Endothelial cell of umbilical vein (primary cell): ENCODE data around the gene ABCA7. TPM values are rescaled to one million over a fixed set of nuclear protein-coding genes. Genes with fewer than 3 reads are reported as not detected.

Source experiments
- BruUV-seq: library from RNA; stranded (reverse); fragments of 400-500 nt; replicated peaks from 2 replicates; lab custom pipeline; 2021; lab: Mats Ljungman, UMichigan
- CTCF ChIA-PET: fragments of 300-600, 350-600 bp; sonication (Branson Sonifier 250); formaldehyde crosslinking; loops from one replicate; lab custom pipeline; 2021; ENCODE audit warnings: antibody characterized with exemption, inconsistent platforms; lab: Charles Lee
- POLR2A ChIA-PET: fragments of 300-600, 350-600 bp; sonication (Branson Sonifier 250); formaldehyde crosslinking; loops from one replicate; lab custom pipeline; 2021; ENCODE audit warnings: antibody characterized with exemption, inconsistent platforms; lab: Charles Lee
- DNase-seq: peaks from one replicate; pipeline ENCODE4 v3.0.0-alpha.2; 2011; ENCODE audit warnings: low read depth, low spot score
- FAIRE-seq: peaks from 2 replicates; lab custom pipeline; 2011; peaks lifted over from hg19 to GRCh38; lab: Jason Lieb, UNC
- H2AFZ ChIP-seq: 2 replicates; pipeline ENCODE4 v1.6.0; 2012; ENCODE audit warnings: low read depth, low read length, control low read depth, inconsistent platforms
- H3K27ac ChIP-seq: 2 replicates; pipeline ENCODE4 v1.5.1; 2011; ENCODE audit warnings: low read depth, mild to moderate bottlenecking, control low read depth, low read length, moderate library complexity; ENCODE audit not compliant: insufficient read depth
- H3K27me3 ChIP-seq, 2 experiments: 2 replicates each; pipeline versions ENCODE4 v1.6.0 to v1.6.1; 2011; ENCODE audit warnings: low read length in 2 of 2, mixed read lengths in 1 of 2; ENCODE audit not compliant: control insufficient read depth in 2 of 2, insufficient read depth in 2 of 2
- H3K36me3 ChIP-seq, 2 experiments: 2 replicates in 1 of 2; 3 replicates in 1 of 2; pipeline ENCODE4 v1.5.1; 2011; ENCODE audit warnings: low read length in 2 of 2, mild to moderate bottlenecking in 1 of 2, moderate library complexity in 1 of 2; ENCODE audit not compliant: control insufficient read depth in 2 of 2, insufficient read depth in 2 of 2; ENCODE audit errors: extremely low read depth in 1 of 2
- H3K4me1 ChIP-seq: 3 replicates; pipeline ENCODE4 v1.5.1; 2011; ENCODE audit warnings: mild to moderate bottlenecking, low read length; ENCODE audit not compliant: control insufficient read depth, insufficient read depth; ENCODE audit errors: extremely low read depth
- H3K4me2 ChIP-seq: 2 replicates; pipeline ENCODE4 v1.6.1; 2011; ENCODE audit warnings: low read length, control low read depth, mixed read lengths; ENCODE audit not compliant: insufficient read depth
- H3K4me3 ChIP-seq, 3 experiments: fragments of 200-600 bp in 1 of 3; sonication (generic), shearing (Covaris generic) in 1 of 3; replicated peaks in 1 of 3; 2 replicates each; pipeline ENCODE4 v1.5.1; 2011 to 2016; ENCODE audit warnings: control low read depth in 3 of 3, low read length in 3 of 3, mild to moderate bottlenecking in 2 of 3, inconsistent platforms in 1 of 3, low read depth in 1 of 3, moderate library complexity in 1 of 3; ENCODE audit not compliant: insufficient read depth in 1 of 3
- H3K79me2 ChIP-seq: 2 replicates; pipeline ENCODE4 v1.6.0; 2012; ENCODE audit warnings: low read length, inconsistent platforms; ENCODE audit not compliant: control insufficient read depth, insufficient read depth
- H3K9ac ChIP-seq: replicated peaks from 2 replicates; pipeline ENCODE3; 2011; ENCODE audit warnings: low read length, control low read depth; ENCODE audit not compliant: insufficient read depth; ENCODE audit errors: extremely low read depth
- H3K9me1 ChIP-seq: replicated peaks from 3 replicates; pipeline ENCODE4 v1.6.0; 2011; ENCODE audit warnings: mild to moderate bottlenecking, low read length; ENCODE audit not compliant: control insufficient read depth, insufficient read depth; ENCODE audit errors: extremely low read depth
- H3K9me3 ChIP-seq: replicated peaks from 2 replicates; pipeline ENCODE4 v1.5.1; 2012; ENCODE audit warnings: low read length, inconsistent platforms; ENCODE audit not compliant: control insufficient read depth, insufficient read depth
- H4K20me1 ChIP-seq: replicated peaks from 2 replicates; pipeline ENCODE3; 2011; ENCODE audit warnings: mild to moderate bottlenecking, low read length; ENCODE audit not compliant: control insufficient read depth, insufficient read depth; ENCODE audit errors: extremely low read depth
- CTCF ChIP-seq, 2 donors: IDR thresholded peaks; 1 replicate in 1 of 2; 2 replicates in 1 of 2; pipeline ENCODE4 v1.5.1; 2011; ENCODE audit warnings: low read length in 2 of 2, mild to moderate bottlenecking in 2 of 2, moderate library complexity in 2 of 2, control low read depth in 1 of 2, inconsistent platforms in 1 of 2, low read depth in 1 of 2; ENCODE audit not compliant: insufficient read depth in 1 of 2; ENCODE audit errors: extremely low read depth in 1 of 2
- EZH2 ChIP-seq: IDR thresholded peaks from 2 replicates; pipeline ENCODE4 v1.6.1; 2012; ENCODE audit warnings: borderline replicate concordance, low read depth, mild to moderate bottlenecking, moderate library complexity, low read length, inconsistent platforms; ENCODE audit not compliant: severe bottlenecking
- GATA2 ChIP-seq: IDR thresholded peaks from 2 replicates; pipeline ENCODE4 v1.7.0; 2011; ENCODE audit warnings: low read depth, mild to moderate bottlenecking, moderate library complexity, mixed read lengths, low read length; ENCODE audit not compliant: insufficient read length, insufficient read depth
- JUN ChIP-seq: IDR thresholded peaks from 2 replicates; pipeline ENCODE4 v1.6.1; 2011; ENCODE audit warnings: borderline replicate concordance, low read depth; ENCODE audit not compliant: insufficient read length, insufficient read depth
- MAX ChIP-seq: IDR thresholded peaks from 2 replicates; pipeline ENCODE4 v1.6.1; 2011; ENCODE audit not compliant: insufficient read depth, insufficient read length
- POLR2A ChIP-seq: IDR thresholded peaks from 2 replicates; pipeline ENCODE4 v1.6.1; 2012; ENCODE audit warnings: low read depth, mild to moderate bottlenecking, control low read depth, low read length
- dilution Hi-C: fragments of 300-500 bp; cut with MboI; formaldehyde crosslinking; loops from one replicate; pipeline ENCODE4 v1.15.0; 2019; ENCODE audit warnings: low sequenced_read_pairs; ENCODE audit not compliant: extremely low pct_ligation_motif_present
- intact Hi-C: fragments of 100-400 bp; cut with micrococcal nuclease; formaldehyde crosslinking; loops from one replicate; pipeline ENCODE4 v1.10.0; 2022
- polyA plus RNA-seq, 4 experiments: library from polyadenylated mRNA; depleted of rRNA in 3 of 4; stranded (reverse) in 3 of 4; unstranded in 1 of 4; fragments of >200 nt; gene quantifications; 2 replicates each; pipeline versions ENCODE4 v1.2.1 to v1.2.3, GENCODE V29; 2011 to 2012; ENCODE audit warnings: missing spikeins in 1 of 4
- total RNA-seq: library from RNA; stranded (reverse); gene quantifications from 2 replicates; pipeline ENCODE4 v1.2.3, GENCODE V29; 2021

ABCA7 gene
- total and polyA plus RNA-seq, 2 donors (not counting 3 experiments of a cell fraction or from before 2014, with no cell fraction given) = 5.7 to 9.8 TPM

GRCh38 chr19:1007399-1008251 is 32.3 kb upstream of the ABCA7 start:
- Histone ChIP-seq H3K4me1 (no peaks in the 10 kb centered on the region), H2AFZ (no peak overlapping the region), H3K9me3 (no peaks in the 10 kb centered on the region), H3K9ac (no peak overlapping the region), H3K4me3 (no peak overlapping the region), H3K36me3 (peaks cover 5 to 9% of the 10 kb centered on the region in 2 experiments), H3K9me1 (no peaks in the 10 kb centered on the region), H3K27me3 (no peaks in the 10 kb centered on the region), H4K20me1 (no peaks in the 10 kb centered on the region), H3K27ac (no peak overlapping the region), H3K79me2 (no peaks in the 10 kb centered on the region), H3K4me2 (no peak overlapping the region)
- DNase-seq (no peak), FAIRE-seq (no peak)
- no peak for TF ChIP-seq EZH2
- dilution Hi-C loops (no loop called here), intact Hi-C loops (no loop called here)
- no TSS peak for BruUV-seq
- CTCF ChIA-PET = no interaction called here
- POLR2A ChIA-PET = interaction anchor here (0.6 kb wide), 1 partner anchor 16 kb away, joined by 4 read pairs; no protein-coding TSS in a partner anchor

- Histone ChIP-seq H2AFZ (no peak overlapping the region), H3K27ac (no peak overlapping the region), H4K20me1 (no peaks in the 10 kb centered on the region), H3K36me3 (peaks cover 5 to 16% of the 10 kb centered on the region in 2 experiments), H3K9me1 (no peaks in the 10 kb centered on the region), H3K27me3 (no peaks in the 10 kb centered on the region), H3K4me3 (no peak overlapping the region), H3K9me3 (no peaks in the 10 kb centered on the region), H3K79me2 (peaks cover 4% of the 10 kb centered on the region), H3K9ac (no peak overlapping the region), H3K4me1 (no peaks in the 10 kb centered on the region), H3K4me2 (no peak overlapping the region)
- TF ChIP-seq GATA2 = no peak
- no peak for TF ChIP-seq CTCF (IDR thresholded peaks at IDR 0.05; ENCODE audit: extremely low read depth in 1 of 2, insufficient read depth in 1 of 2, low read depth in 1 of 2, low read length in 2 of 2)
- TF ChIP-seq JUN = no peak
- no peak for TF ChIP-seq EZH2
- no peak for TF ChIP-seq MAX
- TF ChIP-seq POLR2A = no peak
- POLR2A ChIA-PET = interaction anchor here (0.6 kb wide), 1 partner anchor 15 kb away, joined by 4 read pairs; no protein-coding TSS in a partner anchor
- CTCF ChIA-PET = interaction anchor here (0.5 kb wide), 1 partner anchor 502 kb away, joined by 4 read pairs; no protein-coding TSS in a partner anchor
- dilution Hi-C loops = no loop called here
- no TSS peak for BruUV-seq
- DNase-seq (no peak), FAIRE-seq (no peak)
- intact Hi-C loops = no loop called here
Observed at GRCh38 chr19:1008268-1009040, 31.5 kb upstream of the ABCA7 start.
